ENCODE data around the gene LAMC3. TPM values are rescaled to one million over a fixed set of nuclear protein-coding genes. Genes with fewer than 3 reads are reported as not detected.

Gene LAMC3
- total and polyA plus RNA-seq, 2 experiments from 2014 or later = 29.5 to 43.4 TPM

GRCh38 chr9:130997395-130997684 is 11.6 kb upstream of the LAMC3 start:
- no peaks in the 10 kb centered on the region for H3K9me2 ChIP-seq (replicated peaks; ENCODE audit: insufficient read depth)
- no peaks in the 10 kb centered on the region for H3K9me3 ChIP-seq (ENCODE audit: low read depth)
- no peaks in the 10 kb centered on the region for H3K4me1 ChIP-seq (ENCODE audit: insufficient read depth)
- peaks cover 10% of the 10 kb centered on the region for H3K27me3 ChIP-seq
- H3K4me2 ChIP-seq = no peak overlapping the region
- TF ChIP-seq EZH2 (IDR thresholded peaks at IDR 0.05; ENCODE audit: borderline replicate concordance) (no peak), EZH2phosphoT487 (IDR thresholded peaks at IDR 0.05; ENCODE audit: low read depth, severe bottlenecking, unreplicated experiment) (no peak)
- TF ChIP-seq, protein P1, sequence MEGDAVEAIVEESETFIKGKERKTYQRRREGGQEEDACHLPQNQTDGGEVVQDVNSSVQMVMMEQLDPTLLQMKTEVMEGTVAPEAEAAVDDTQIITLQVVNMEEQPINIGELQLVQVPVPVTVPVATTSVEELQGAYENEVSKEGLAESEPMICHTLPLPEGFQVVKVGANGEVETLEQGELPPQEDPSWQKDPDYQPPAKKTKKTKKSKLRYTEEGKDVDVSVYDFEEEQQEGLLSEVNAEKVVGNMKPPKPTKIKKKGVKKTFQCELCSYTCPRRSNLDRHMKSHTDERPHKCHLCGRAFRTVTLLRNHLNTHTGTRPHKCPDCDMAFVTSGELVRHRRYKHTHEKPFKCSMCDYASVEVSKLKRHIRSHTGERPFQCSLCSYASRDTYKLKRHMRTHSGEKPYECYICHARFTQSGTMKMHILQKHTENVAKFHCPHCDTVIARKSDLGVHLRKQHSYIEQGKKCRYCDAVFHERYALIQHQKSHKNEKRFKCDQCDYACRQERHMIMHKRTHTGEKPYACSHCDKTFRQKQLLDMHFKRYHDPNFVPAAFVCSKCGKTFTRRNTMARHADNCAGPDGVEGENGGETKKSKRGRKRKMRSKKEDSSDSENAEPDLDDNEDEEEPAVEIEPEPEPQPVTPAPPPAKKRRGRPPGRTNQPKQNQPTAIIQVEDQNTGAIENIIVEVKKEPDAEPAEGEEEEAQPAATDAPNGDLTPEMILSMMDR (IDR thresholded peaks at IDR 0.05; ENCODE audit: poor library complexity) = no peak
- no peak overlapping the region for H3K4me3 ChIP-seq
- H4K20me1 ChIP-seq (ENCODE audit: insufficient read depth, poor library complexity, severe bottlenecking) = no peaks in the 10 kb centered on the region
- WGBS (ENCODE audit: low lambda C conversion rate, missing lambda C conversion rate) = 86% methylated on average over 2 of the region's 2 CpGs
- no peak for DNase-seq (ENCODE audit: low spot score)
- H3K79me2 ChIP-seq = no peaks in the 10 kb centered on the region
- no peak overlapping the region for H2AFZ ChIP-seq
- no peaks in the 10 kb centered on the region for H3K36me3 ChIP-seq (replicated peaks; ENCODE audit: insufficient read depth, low read depth)
- no peak overlapping the region for H3K27ac ChIP-seq

GRCh38 chr9:130997925-130998596 is 10.9 kb upstream of the LAMC3 start:
- Histone ChIP-seq H3K4me1 (ENCODE audit: insufficient read depth) (no peaks in the 10 kb centered on the region), H3K9me3 (ENCODE audit: low read depth) (no peaks in the 10 kb centered on the region), H3K4me2 (no peak overlapping the region), H3K27ac (no peak overlapping the region), H3K4me3 (no peak overlapping the region), H4K20me1 (ENCODE audit: insufficient read depth, poor library complexity, severe bottlenecking) (no peaks in the 10 kb centered on the region), H3K36me3 (replicated peaks; ENCODE audit: insufficient read depth, low read depth) (no peaks in the 10 kb centered on the region), H3K27me3 (peaks cover 10% of the 10 kb centered on the region), H3K79me2 (no peaks in the 10 kb centered on the region), H3K9me2 (replicated peaks; ENCODE audit: insufficient read depth) (no peaks in the 10 kb centered on the region), H2AFZ (no peak overlapping the region)
- 48% methylated on average over 24 of the region's 28 CpGs for WGBS (ENCODE audit: low lambda C conversion rate, missing lambda C conversion rate)
- DNase-seq (ENCODE audit: low spot score) = peak; percentile 79
- TF ChIP-seq EZH2 (IDR thresholded peaks at IDR 0.05; ENCODE audit: borderline replicate concordance) = no peak
- no peak for TF ChIP-seq EZH2phosphoT487 (IDR thresholded peaks at IDR 0.05; ENCODE audit: low read depth, severe bottlenecking, unreplicated experiment)
- TF ChIP-seq, protein P1 (IDR thresholded peaks at IDR 0.05; ENCODE audit: poor library complexity) = peak; percentile 77

DNA sequence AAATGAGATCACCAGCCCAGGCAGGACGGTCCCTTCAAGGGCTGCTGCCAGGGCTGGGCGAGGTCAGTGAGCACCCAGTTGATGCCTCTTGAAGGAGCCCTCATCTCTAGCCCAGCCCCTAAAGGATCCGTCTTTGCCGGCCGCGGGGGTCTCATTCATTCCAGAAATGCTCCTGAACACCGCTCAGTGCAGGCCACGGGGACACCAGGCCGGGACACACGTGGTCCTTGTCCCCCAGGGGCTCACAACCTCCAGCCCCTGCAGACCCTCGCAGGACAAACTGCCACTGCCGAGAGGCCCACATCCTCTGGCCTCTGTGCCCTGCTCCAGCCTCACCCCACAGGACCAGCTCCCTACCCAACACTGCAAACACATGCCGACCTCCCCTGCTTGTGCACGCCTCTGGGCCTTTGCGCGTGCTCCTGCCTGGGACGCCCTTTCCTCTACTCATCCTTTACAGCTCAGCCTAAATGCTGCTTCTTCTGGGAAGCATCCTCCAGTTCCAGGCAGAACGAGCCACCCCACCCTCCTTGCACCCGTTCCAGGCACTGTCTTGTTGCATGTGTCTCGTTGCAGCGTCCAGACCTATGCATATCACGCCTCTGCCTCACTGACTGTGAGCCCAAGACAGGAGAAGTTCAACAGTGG is 10.3 kb upstream of the LAMC3 start:
- Histone ChIP-seq H3K27ac (no peak overlapping the region), H3K9me3 (ENCODE audit: low read depth) (no peaks in the 10 kb centered on the region), H3K4me2 (no peak overlapping the region), H3K4me3 (no peak overlapping the region), H3K9me2 (replicated peaks; ENCODE audit: insufficient read depth) (no peaks in the 10 kb centered on the region), H2AFZ (no peak overlapping the region), H3K36me3 (replicated peaks; ENCODE audit: insufficient read depth, low read depth) (no peaks in the 10 kb centered on the region), H3K27me3 (peaks cover 10% of the 10 kb centered on the region), H3K79me2 (no peaks in the 10 kb centered on the region), H4K20me1 (ENCODE audit: insufficient read depth, poor library complexity, severe bottlenecking) (no peaks in the 10 kb centered on the region), H3K4me1 (ENCODE audit: insufficient read depth) (no peaks in the 10 kb centered on the region)
- WGBS (ENCODE audit: low lambda C conversion rate, missing lambda C conversion rate) = 78% methylated on average over 22 of the region's 22 CpGs
- no peak for DNase-seq (ENCODE audit: low spot score)
- TF ChIP-seq, protein P1 (IDR thresholded peaks at IDR 0.05; ENCODE audit: poor library complexity) = no peak
- no peak for TF ChIP-seq EZH2phosphoT487 (IDR thresholded peaks at IDR 0.05; ENCODE audit: low read depth, severe bottlenecking, unreplicated experiment)
- TF ChIP-seq EZH2 (IDR thresholded peaks at IDR 0.05; ENCODE audit: borderline replicate concordance) = no peak
